Measurements from ENCODE around the gene SLC4A1AP. TPM values are rescaled to one million over a fixed set of nuclear protein-coding genes. Genes with fewer than 3 reads are reported as not detected.

The SLC4A1AP gene
- total RNA-seq, 1 donor from 2014 or later: 17.4 TPM

- no peak for DNase-seq (ENCODE audit: low spot score)
Observed at GRCh38 chr2:27741673-27742072, 78.0 kb downstream of the SLC4A1AP start.

DNA sequence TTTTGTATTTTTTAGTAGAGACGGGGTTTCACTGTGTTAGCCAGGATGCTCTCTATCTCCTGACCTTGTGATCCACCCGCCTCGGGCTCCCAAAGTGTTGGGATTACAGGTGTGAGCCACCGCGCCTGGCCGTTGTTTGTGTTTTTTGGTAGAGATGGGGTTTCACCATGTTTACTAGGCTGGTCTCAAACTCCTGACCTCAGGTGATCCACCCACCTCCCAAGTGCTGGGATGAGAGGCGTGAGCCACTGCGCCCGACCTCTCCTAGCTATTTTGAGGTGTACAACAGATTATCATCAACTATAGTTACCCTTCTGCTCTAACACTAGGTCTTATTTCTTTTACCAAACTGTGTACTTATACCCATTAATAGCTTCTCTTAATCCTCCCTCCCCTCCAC lies 78.9 kb downstream of the SLC4A1AP start:
- DNase-seq (ENCODE audit: low spot score): no peak

Other genes starting within 250 kb of the SLC4A1AP start
- gene NRBP1, start 235.3 kb upstream of the SLC4A1AP start, total RNA-seq: 90.1 TPM
- 65.7 TPM for gene KRTCAP3, start 221.5 kb upstream of the SLC4A1AP start, total RNA-seq
- gene IFT172, start 174.1 kb upstream of the SLC4A1AP start, total RNA-seq: 54.4 TPM
- 13.4 TPM for gene FNDC4, start 168.7 kb upstream of the SLC4A1AP start, total RNA-seq
- 7.6 TPM for gene GCKR, start 167.1 kb upstream of the SLC4A1AP start, total RNA-seq
- gene ZNF512, start 80.8 kb upstream of the SLC4A1AP start, total RNA-seq: 32.6 TPM
- 4.7 TPM for gene CCDC121, start 34.9 kb upstream of the SLC4A1AP start, total RNA-seq
- 24.2 TPM for gene GPN1, start 34.8 kb upstream of the SLC4A1AP start, total RNA-seq
- 34.8 TPM for gene SUPT7L, start 275 bp upstream of the SLC4A1AP start, total RNA-seq
- 78.5 TPM for gene MRPL33, start 107.8 kb downstream of the SLC4A1AP start, total RNA-seq
- 3.9 TPM for gene RBKS, start 226.5 kb downstream of the SLC4A1AP start, total RNA-seq
- 47.3 TPM for gene BABAM2, start 226.8 kb downstream of the SLC4A1AP start, total RNA-seq